Tibial nerve (tissue), 4 donors: ENCODE data around the gene ITGB1.

Experiments used
- CTCF ChIP-seq, 5 experiments: fragments of 200-600 bp in 3 of 5; fragments of 450-650 bp in 2 of 5; sonication (generic) in 3 of 5; IDR thresholded peaks; one replicate each; pipeline ENCODE4 v1.5.1; 2016 to 2019; ENCODE audit warnings: antibody characterized with exemption in 5 of 5, mild to moderate bottlenecking in 3 of 5, moderate library complexity in 2 of 5
- EP300 ChIP-seq, 2 donors: sonication (generic); formaldehyde crosslinking; IDR thresholded peaks; one replicate each; pipeline ENCODE4 v1.6.1; 2017; ENCODE audit warnings: antibody characterized with exemption in 2 of 2, mild to moderate bottlenecking in 1 of 2
- POLR2A ChIP-seq, 2 donors: fragments of 450-650 bp; IDR thresholded peaks; one replicate each; pipeline ENCODE4 v1.6.1; 2017; ENCODE audit warnings: antibody characterized with exemption in 2 of 2, mild to moderate bottlenecking in 2 of 2, moderate library complexity in 2 of 2

- TF ChIP-seq CTCF (IDR thresholded peaks at IDR 0.05) = no peak
- no peak for TF ChIP-seq EP300 (IDR thresholded peaks at IDR 0.05)
- TF ChIP-seq POLR2A (IDR thresholded peaks at IDR 0.05) = no peak
These were observed 28.0 kb downstream of the ITGB1 start for GRCh38 chr10:32930036-32930435.
